Keratinocyte (primary cell): ENCODE measurements around the gene POU2AF2. TPM values are rescaled to one million over a fixed set of nuclear protein-coding genes. Genes with fewer than 3 reads are reported as not detected.

Source experiments
- DNase-seq: peaks from one replicate; pipeline ENCODE4 v3.0.0-alpha.2; 2011; ENCODE audit warnings: low read depth, missing footprints, low spot score
- FAIRE-seq: peaks from 2 replicates; lab custom pipeline; 2011; peaks lifted over from hg19 to GRCh38; lab: Jason Lieb, UNC
- H2AFZ ChIP-seq: 2 replicates; pipeline ENCODE4 v1.6.0; 2012; ENCODE audit warnings: low read length, control low read depth, inconsistent platforms; ENCODE audit not compliant: control insufficient read depth
- H3K27ac ChIP-seq: 2 replicates; pipeline ENCODE4 v1.5.1; 2011; ENCODE audit warnings: low read length; ENCODE audit not compliant: control insufficient read depth, insufficient read depth
- H3K27me3 ChIP-seq: 3 replicates; pipeline ENCODE4 v1.6.0; 2011; ENCODE audit warnings: low read length; ENCODE audit not compliant: control insufficient read depth, insufficient read depth; ENCODE audit errors: extremely low read depth
- H3K36me3 ChIP-seq, 2 experiments: 2 replicates in 1 of 2; 3 replicates in 1 of 2; pipeline ENCODE4 v1.5.1; 2011; ENCODE audit warnings: low read length in 2 of 2, mild to moderate bottlenecking in 1 of 2; ENCODE audit not compliant: control insufficient read depth in 2 of 2, insufficient read depth in 2 of 2; ENCODE audit errors: extremely low read depth in 1 of 2
- H3K4me1 ChIP-seq: 3 replicates; pipeline ENCODE4 v1.5.1; 2011; ENCODE audit warnings: low read length; ENCODE audit not compliant: control insufficient read depth, insufficient read depth; ENCODE audit errors: extremely low read depth
- H3K4me2 ChIP-seq: 3 replicates; pipeline ENCODE4 v1.6.0; 2011; ENCODE audit warnings: low read depth, low read length; ENCODE audit not compliant: control insufficient read depth, insufficient read depth; ENCODE audit errors: extremely low read depth
- H3K4me3 ChIP-seq, 3 experiments: fragments of 200-600 bp in 1 of 3; sonication (generic) in 1 of 3; 2 replicates in 2 of 3; 3 replicates in 1 of 3; pipeline ENCODE4 v1.5.1; 2011 to 2016; ENCODE audit warnings: low read length in 3 of 3, mild to moderate bottlenecking in 3 of 3, control low read depth in 2 of 3, inconsistent platforms in 1 of 3, low read depth in 1 of 3, mixed read lengths in 1 of 3, mixed run types in 1 of 3, moderate library complexity in 1 of 3; ENCODE audit not compliant: control insufficient read depth in 2 of 3, insufficient read depth in 2 of 3; ENCODE audit errors: extremely low read depth in 1 of 3
- H3K79me2 ChIP-seq: 2 replicates; pipeline ENCODE4 v1.6.0; 2012; ENCODE audit warnings: low read length; ENCODE audit not compliant: control insufficient read depth, insufficient read depth
- H3K9ac ChIP-seq: 3 replicates; pipeline ENCODE4 v1.6.0; 2011; ENCODE audit warnings: low read length; ENCODE audit not compliant: control insufficient read depth, insufficient read depth; ENCODE audit errors: extremely low read depth
- H3K9me1 ChIP-seq: 3 replicates; pipeline ENCODE4 v1.6.0; 2011; ENCODE audit warnings: low read length; ENCODE audit not compliant: control insufficient read depth, insufficient read depth; ENCODE audit errors: extremely low read depth
- H3K9me3 ChIP-seq: 2 replicates; pipeline ENCODE4 v1.5.1; 2012; ENCODE audit warnings: low read depth, low read length; ENCODE audit not compliant: control insufficient read depth
- H4K20me1 ChIP-seq: 3 replicates; pipeline ENCODE4 v1.6.0; 2011; ENCODE audit warnings: low read length; ENCODE audit not compliant: control insufficient read depth, insufficient read depth; ENCODE audit errors: extremely low read depth
- CTCF ChIP-seq, 3 experiments: IDR thresholded peaks in 1 of 3; conservative IDR thresholded peaks in 1 of 3; optimal IDR thresholded peaks in 1 of 3; 2 replicates in 2 of 3; 3 replicates in 1 of 3; pipeline versions ENCODE3 to v1.5.1; 2011; ENCODE audit warnings: low read length in 3 of 3, mild to moderate bottlenecking in 3 of 3, moderate library complexity in 2 of 3, control low read depth in 1 of 3, inconsistent platforms in 1 of 3; ENCODE audit not compliant: insufficient read depth in 2 of 3; ENCODE audit errors: extremely low read depth in 1 of 3
- EZH2 ChIP-seq: IDR thresholded peaks from one replicate; pipeline ENCODE4 v1.6.1; 2012; ENCODE audit warnings: inconsistent platforms, mild to moderate bottlenecking, low read length, moderate library complexity
- dilution Hi-C: fragments of 300-500 bp; cut with MboI; formaldehyde crosslinking; loops from one replicate; pipeline ENCODE4 v1.7.0; 2020; ENCODE audit warnings: low sequenced_read_pairs; ENCODE audit not compliant: extremely low pct_ligation_motif_present
- polyA plus RNA-seq, 5 experiments: library from polyadenylated mRNA; depleted of rRNA in 3 of 5; stranded (reverse) in 3 of 5; stranded (forward) in 1 of 5; unstranded in 1 of 5; fragments of >200 nt; gene quantifications; 1 replicate in 1 of 5; 2 replicates in 3 of 5; 3 replicates in 1 of 5; pipeline versions ENCODE4 v1.2.1 to v1.2.3, GENCODE V29; 2011 to 2012; ENCODE audit warnings: missing spikeins in 2 of 5, low read depth in 1 of 5, low replicate concordance in 1 of 5

POU2AF2 gene
- polyA plus RNA-seq, 1 donor (not counting 4 experiments of a cell fraction or from before 2014, with no cell fraction given) = not detected

GRCh38 chr11:111246956-111247355 lies 1.4 kb downstream of the POU2AF2 start:
- no peaks in the 10 kb centered on the region for H3K27me3 ChIP-seq
- no peak overlapping the region for H3K4me3 ChIP-seq
- H2AFZ ChIP-seq = no peak overlapping the region
- no peaks in the 10 kb centered on the region for H3K36me3 ChIP-seq
- FAIRE-seq = no peak
- no peak overlapping the region for H3K27ac ChIP-seq
- H4K20me1 ChIP-seq = no peaks in the 10 kb centered on the region
- no peak overlapping the region for H3K9ac ChIP-seq
- no peaks in the 10 kb centered on the region for H3K9me1 ChIP-seq
- H3K79me2 ChIP-seq = no peaks in the 10 kb centered on the region
- no peak for TF ChIP-seq CTCF (optimal IDR thresholded peaks at IDR 0.05 in 1 of 3, IDR thresholded peaks at IDR 0.05 in 1 of 3, conservative IDR thresholded peaks at IDR 0.05 in 1 of 3; ENCODE audit: extremely low read depth in 1 of 3, insufficient read depth in 2 of 3, low read length in 3 of 3)
- no peak for TF ChIP-seq EZH2
- dilution Hi-C loops = no loop called here
- no peaks in the 10 kb centered on the region for H3K4me1 ChIP-seq
- H3K9me3 ChIP-seq = no peaks in the 10 kb centered on the region
- DNase-seq = no peak
- H3K4me2 ChIP-seq = no peak overlapping the region

GRCh38 chr11:111250936-111251335 lies 5.4 kb downstream of the POU2AF2 start:
- H3K9me1 ChIP-seq = no peaks in the 10 kb centered on the region
- H4K20me1 ChIP-seq = no peaks in the 10 kb centered on the region
- no peak overlapping the region for H3K27ac ChIP-seq
- H3K27me3 ChIP-seq = peaks cover 3% of the 10 kb centered on the region
- TF ChIP-seq EZH2 = no peak
- no peak for TF ChIP-seq CTCF (optimal IDR thresholded peaks at IDR 0.05 in 1 of 3, IDR thresholded peaks at IDR 0.05 in 1 of 3, conservative IDR thresholded peaks at IDR 0.05 in 1 of 3; ENCODE audit: extremely low read depth in 1 of 3, insufficient read depth in 2 of 3, low read length in 3 of 3)
- H3K9ac ChIP-seq = no peak overlapping the region
- dilution Hi-C loops = no loop called here
- FAIRE-seq (no peak), DNase-seq (no peak)
- no peak overlapping the region for H3K4me3 ChIP-seq
- H3K79me2 ChIP-seq = no peaks in the 10 kb centered on the region
- H3K9me3 ChIP-seq = no peaks in the 10 kb centered on the region
- H3K4me1 ChIP-seq = no peaks in the 10 kb centered on the region
- no peak overlapping the region for H2AFZ ChIP-seq
- H3K36me3 ChIP-seq = no peaks in the 10 kb centered on the region
- no peak overlapping the region for H3K4me2 ChIP-seq
